OCI-M2 (cell line): ENCODE data around the gene TIMM22.

Experiments used
- DNase-seq: peaks from one replicate; lab custom pipeline; 2025; ENCODE audit not compliant: unreplicated experiment; lab: John Stamatoyannopoulos, UW

The TIMM22 gene

GRCh38 chr17:1018547-1018946 is 21.6 kb downstream of the TIMM22 start:
- DNase-seq, result no peak

- no peak for DNase-seq
Observed at GRCh38 chr17:1019451-1019850, 22.5 kb downstream of the TIMM22 start.

GRCh38 chr17:1021147-1021546 is 24.2 kb downstream of the TIMM22 start:
- no peak for DNase-seq

GRCh38 chr17:1022278-1023024 is 25.5 kb downstream of the TIMM22 start:
- no peak for DNase-seq

- DNase-seq, result no peak
Observed at GRCh38 chr17:1024076-1024475, 27.1 kb downstream of the TIMM22 start.

- DNase-seq, result no peak
Observed at GRCh38 chr17:1025733-1026598, 29.0 kb downstream of the TIMM22 start.

GRCh38 chr17:1026599-1026975 is 29.7 kb downstream of the TIMM22 start:
- no peak for DNase-seq

GRCh38 chr17:1027044-1027443 is 30.1 kb downstream of the TIMM22 start:
- no peak for DNase-seq

GRCh38 chr17:1029196-1029921 is 32.4 kb downstream of the TIMM22 start:
- no peak for DNase-seq

GRCh38 chr17:1029922-1030644 is 33.2 kb downstream of the TIMM22 start:
- no peak for DNase-seq

GRCh38 chr17:1030684-1031532 is 34.0 kb downstream of the TIMM22 start:
- DNase-seq, result no peak

GRCh38 chr17:1031711-1032110 is 34.8 kb downstream of the TIMM22 start:
- DNase-seq, result no peak

- no peak for DNase-seq
Observed at GRCh38 chr17:1032391-1032790, 35.5 kb downstream of the TIMM22 start.

GRCh38 chr17:1033503-1033902 is 36.6 kb downstream of the TIMM22 start:
- no peak for DNase-seq

GRCh38 chr17:1034652-1035210 is 37.8 kb downstream of the TIMM22 start:
- no peak for DNase-seq

GRCh38 chr17:1035546-1036170 is 38.7 kb downstream of the TIMM22 start:
- no peak for DNase-seq

- no peak for DNase-seq
Observed at GRCh38 chr17:1036171-1036844, 39.4 kb downstream of the TIMM22 start.

- no peak for DNase-seq
Observed at GRCh38 chr17:1036845-1037237, 39.9 kb downstream of the TIMM22 start.
